Body of pancreas (tissue), 4 donors: ENCODE data around the gene TTC28.

Experiments used
- CTCF ChIP-seq, 7 experiments: fragments of 450-650 bp in 4 of 7; fragments of 200-600 bp in 3 of 7; sonication (generic) in 3 of 7; IDR thresholded peaks; one replicate each; pipeline ENCODE4 v1.5.1; 2016 to 2019; ENCODE audit warnings: antibody characterized with exemption in 7 of 7
- POLR2A ChIP-seq, 3 donors: fragments of 450-650 bp; IDR thresholded peaks; one replicate each; pipeline ENCODE4 v1.6.1; 2016; ENCODE audit warnings: antibody characterized with exemption in 3 of 3, mild to moderate bottlenecking in 2 of 3

DNA sequence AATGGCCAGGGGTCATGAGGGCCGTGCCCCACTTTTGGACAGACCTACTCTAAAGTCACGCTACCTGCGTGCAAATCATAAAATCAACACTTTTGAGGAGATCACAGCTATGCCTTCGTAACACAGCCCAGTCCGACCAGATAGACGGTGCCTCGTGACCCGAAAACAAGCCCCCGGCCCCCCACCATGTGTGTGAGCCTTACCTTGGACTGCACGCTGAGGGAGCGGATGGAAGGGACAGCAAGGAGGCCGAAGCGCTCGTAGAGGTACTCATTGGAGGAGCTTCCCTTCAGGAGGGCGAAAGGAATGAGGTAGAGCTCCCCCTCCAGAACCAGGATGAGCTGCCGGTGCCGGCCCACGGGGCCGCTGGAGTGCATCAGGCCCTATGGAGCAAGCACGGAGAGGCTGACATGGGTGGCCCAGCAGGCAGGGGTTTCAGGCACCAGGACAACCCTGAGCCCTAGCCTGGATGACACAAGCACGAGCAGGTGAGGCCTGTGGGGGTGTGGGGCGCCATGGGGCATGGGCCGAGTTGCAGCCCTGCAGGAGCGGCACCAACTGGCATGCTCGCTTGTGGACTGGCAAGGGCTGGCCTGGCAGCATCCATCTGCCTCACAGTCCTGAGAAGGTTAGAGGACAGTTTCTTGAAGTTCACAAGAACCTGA, 678.3 kb downstream of the TTC28 start:
- TF ChIP-seq CTCF (IDR thresholded peaks at IDR 0.05) (no peak), POLR2A (IDR thresholded peaks at IDR 0.05) (no peak)
